H9 (cell line): ENCODE measurements around the gene ADGRD1. TPM values are rescaled to one million over a fixed set of nuclear protein-coding genes. Genes with fewer than 3 reads are reported as not detected.

ENCODE experiments used
- DNase-seq: peaks from one replicate; pipeline ENCODE4 v3.0.0-alpha.2; 2017
- H2AFZ ChIP-seq: one replicate; pipeline ENCODE4 v1.6.1; 2013; ENCODE audit warnings: mild to moderate bottlenecking, low read length, control low read depth, moderate library complexity
- H2AK5ac ChIP-seq: 2 replicates; pipeline ENCODE4 v1.6.1; 2013; ENCODE audit warnings: low read length, control low read depth, mixed read lengths; ENCODE audit not compliant: insufficient read length
- H2BK120ac ChIP-seq: one replicate; pipeline ENCODE4 v1.6.1; 2013; ENCODE audit warnings: low read depth, mild to moderate bottlenecking, low read length, control low read depth, inconsistent platforms; ENCODE audit not compliant: poor library complexity, severe bottlenecking
- H2BK12ac ChIP-seq: 2 replicates; pipeline ENCODE4 v1.6.1; 2013; ENCODE audit warnings: low read length, control low read depth, mixed read lengths, low read depth; ENCODE audit not compliant: insufficient read length
- H2BK15ac ChIP-seq: 2 replicates; pipeline ENCODE4 v1.6.1; 2013; ENCODE audit warnings: low read depth, low read length, control low read depth
- H2BK20ac ChIP-seq: one replicate; pipeline ENCODE4 v1.6.1; 2013; ENCODE audit warnings: low read depth, mild to moderate bottlenecking, low read length, control low read depth, inconsistent platforms; ENCODE audit not compliant: poor library complexity, severe bottlenecking
- H2BK5ac ChIP-seq: 2 replicates; pipeline ENCODE4 v1.6.1; 2013; ENCODE audit warnings: low read length, control low read depth, mixed read lengths; ENCODE audit not compliant: insufficient read length
- H3K14ac ChIP-seq: 2 replicates; pipeline ENCODE4 v1.6.1; 2013; ENCODE audit warnings: low read length, control low read depth; ENCODE audit not compliant: insufficient read depth
- H3K18ac ChIP-seq: 2 replicates; pipeline ENCODE4 v1.6.1; 2013; ENCODE audit warnings: low read depth, mild to moderate bottlenecking, mixed read lengths, low read length, control low read depth; ENCODE audit not compliant: insufficient read length
- H3K23ac ChIP-seq: 2 replicates; pipeline ENCODE4 v1.6.1; 2013; ENCODE audit warnings: low read length, control low read depth, mixed read lengths, low read depth; ENCODE audit not compliant: insufficient read length
- H3K23me2 ChIP-seq: 2 replicates; pipeline ENCODE4 v1.6.1; 2013; ENCODE audit warnings: low read depth, mild to moderate bottlenecking, mixed read lengths, low read length, control low read depth; ENCODE audit not compliant: insufficient read length, poor library complexity, severe bottlenecking
- H3K27ac ChIP-seq: 2 replicates; pipeline ENCODE4 v1.5.1; 2013; ENCODE audit warnings: low read length, control low read depth, mixed read lengths, low read depth; ENCODE audit not compliant: insufficient read length
- H3K27me3 ChIP-seq: 2 replicates; pipeline ENCODE4 v1.6.1; 2013; ENCODE audit warnings: low read length, control low read depth, inconsistent platforms; ENCODE audit not compliant: insufficient read depth
- H3K4ac ChIP-seq: 2 replicates; pipeline ENCODE4 v1.6.1; 2013; ENCODE audit warnings: low read depth, mild to moderate bottlenecking, control low read depth, inconsistent platforms, low read length, moderate library complexity
- H3K4me1 ChIP-seq: 2 replicates; pipeline ENCODE4 v1.6.1; 2013; ENCODE audit warnings: low read length, control low read depth, inconsistent platforms; ENCODE audit not compliant: insufficient read depth
- H3K4me2 ChIP-seq: 2 replicates; pipeline ENCODE4 v1.6.1; 2013; ENCODE audit warnings: low read length, control low read depth, mixed read lengths; ENCODE audit not compliant: insufficient read length, insufficient read depth
- H3K56ac ChIP-seq: 2 replicates; pipeline ENCODE4 v1.6.1; 2013; ENCODE audit warnings: low read depth, mild to moderate bottlenecking, mixed read lengths, low read length, control low read depth; ENCODE audit not compliant: insufficient read length
- H3K79me1 ChIP-seq: 2 replicates; pipeline ENCODE4 v1.6.1; 2013; ENCODE audit warnings: low read depth, mild to moderate bottlenecking, moderate library complexity, low read length, control low read depth, inconsistent platforms; ENCODE audit not compliant: insufficient read depth, poor library complexity, severe bottlenecking
- H3K79me2 ChIP-seq: 2 replicates; pipeline ENCODE4 v1.6.1; 2013; ENCODE audit warnings: low read length, control low read depth, inconsistent platforms; ENCODE audit not compliant: insufficient read depth
- H3K9ac ChIP-seq: 2 replicates; pipeline ENCODE4 v1.6.1; 2013; ENCODE audit warnings: low read length, control low read depth, mixed read lengths; ENCODE audit not compliant: insufficient read length; ENCODE audit errors: extremely low read depth
- H3K9me3 ChIP-seq: one replicate; pipeline ENCODE4 v1.6.1; 2013; ENCODE audit warnings: low read depth, low read length, inconsistent platforms; ENCODE audit not compliant: control insufficient read depth
- H3T11ph ChIP-seq: one replicate; pipeline ENCODE4 v1.6.1; 2013; ENCODE audit warnings: mild to moderate bottlenecking, low read length, control low read depth, inconsistent platforms
- H4K20me1 ChIP-seq: one replicate; pipeline ENCODE4 v1.6.1; 2013; ENCODE audit not compliant: control insufficient read depth, insufficient read length, insufficient read depth
- H4K5ac ChIP-seq: 2 replicates; pipeline ENCODE4 v1.6.1; 2013; ENCODE audit warnings: low read depth, mild to moderate bottlenecking, mixed read lengths, low read length, control low read depth; ENCODE audit not compliant: insufficient read length
- H4K8ac ChIP-seq: replicated peaks from 2 replicates; pipeline ENCODE4 v1.6.1; 2013; ENCODE audit warnings: low read length, control low read depth, mixed read lengths, low read depth; ENCODE audit not compliant: insufficient read length
- H4K91ac ChIP-seq: 2 replicates; pipeline ENCODE4 v1.6.1; 2013; ENCODE audit warnings: low read depth, mild to moderate bottlenecking, moderate library complexity, mixed read lengths, low read length, control low read depth; ENCODE audit not compliant: insufficient read length
- H3K27ac Mint-ChIP-seq, 3 experiments: 2 replicates in 2 of 3; 3 replicates in 1 of 3; pipeline ENCODE4 v1.8.0; 2020 to 2021; ENCODE audit warnings: mixed read lengths in 3 of 3, mild to moderate bottlenecking in 1 of 3, moderate library complexity in 1 of 3
- H3K27me3 Mint-ChIP-seq: 2 replicates; pipeline ENCODE4 v1.8.0; 2021; ENCODE audit warnings: low read depth, mild to moderate bottlenecking, moderate library complexity, mixed read lengths
- H3K36me3 Mint-ChIP-seq, 3 experiments: 2 replicates in 2 of 3; 3 replicates in 1 of 3; pipeline ENCODE4 v1.8.0; 2020 to 2021; ENCODE audit warnings: low read depth in 3 of 3, mixed read lengths in 3 of 3; ENCODE audit not compliant: insufficient read depth in 1 of 3
- H3K4me1 Mint-ChIP-seq, 2 experiments: 2 replicates each; pipeline ENCODE4 v1.8.0; 2020; ENCODE audit warnings: mixed read lengths in 2 of 2
- H3K4me3 Mint-ChIP-seq, 2 experiments: 2 replicates in 1 of 2; 3 replicates in 1 of 2; pipeline ENCODE4 v1.8.0; 2020 to 2021; ENCODE audit warnings: mild to moderate bottlenecking in 2 of 2, mixed read lengths in 2 of 2, moderate library complexity in 1 of 2
- H3K9me3 Mint-ChIP-seq, 2 experiments: 2 replicates in 1 of 2; 3 replicates in 1 of 2; pipeline ENCODE4 v1.8.0; 2020; ENCODE audit warnings: mild to moderate bottlenecking in 2 of 2, mixed read lengths in 2 of 2, moderate library complexity in 1 of 2
- CTCF ChIP-seq: fragments of 200-600 bp; sonication (generic); conservative IDR thresholded peaks from 3 replicates; pipeline ENCODE4 v1.8.0; 2021; ENCODE audit warnings: antibody characterized with exemption, mild to moderate bottlenecking
- WGBS: extraction: QIAGEN DNeasy Blood & Tissue Kit; methylation state at CpG from one replicate; pipeline ENCODE4 v1.1.7; 2013; ENCODE audit warnings: missing lambda C conversion rate, low lambda C conversion rate, mixed read lengths; ENCODE audit not compliant: insufficient read length; ENCODE audit errors: extremely low coverage; 5-methylcytosine and 5-hydroxymethylcytosine counted together
- total RNA-seq: library from RNA; stranded (reverse); gene quantifications from 2 replicates; pipeline ENCODE4 v1.2.1, GENCODE V29; 2021

Gene ADGRD1
- total RNA-seq, 1 experiment from 2014 or later: 0.52 TPM

- no peaks in the 10 kb centered on the region for H3K23me2 ChIP-seq
- H3K36me3 Mint-ChIP-seq: no peaks in the 10 kb centered on the region
- no peaks in the 10 kb centered on the region for H3K79me1 ChIP-seq
- H3K4me2 ChIP-seq: no peak overlapping the region
- no peak overlapping the region for H2BK5ac ChIP-seq
- TF ChIP-seq CTCF: no peak
- DNase-seq: no peak
- no peak overlapping the region for H3T11ph ChIP-seq
- H2BK120ac ChIP-seq: no peak overlapping the region
- WGBS: no CpG with 5 or more reads among the region's 10 CpGs
- no peak overlapping the region for H3K18ac ChIP-seq
- no peak overlapping the region for H4K8ac ChIP-seq
- no peak overlapping the region for H3K14ac ChIP-seq
- no peak overlapping the region for H2AFZ ChIP-seq
- H2AK5ac ChIP-seq: no peak overlapping the region
- no peak overlapping the region for H4K91ac ChIP-seq
- no peak overlapping the region for H3K4me3 Mint-ChIP-seq
- H3K9ac ChIP-seq: no peak overlapping the region
- no peak overlapping the region for H3K27ac ChIP-seq
- H2BK15ac ChIP-seq: no peak overlapping the region
- H3K4me1 ChIP-seq: no peaks in the 10 kb centered on the region
- H3K27me3 ChIP-seq: no peaks in the 10 kb centered on the region
- H3K4ac ChIP-seq: no peak overlapping the region
- no peaks in the 10 kb centered on the region for H3K9me3 ChIP-seq
- H3K79me2 ChIP-seq: no peaks in the 10 kb centered on the region
- H2BK12ac ChIP-seq: no peak overlapping the region
- H4K5ac ChIP-seq: no peak overlapping the region
- H3K56ac ChIP-seq: no peak overlapping the region
- no peaks in the 10 kb centered on the region for H4K20me1 ChIP-seq
- H2BK20ac ChIP-seq: no peak overlapping the region
- no peak overlapping the region for H3K23ac ChIP-seq
- H3K9me3 Mint-ChIP-seq: no peaks in the 10 kb centered on the region
- no peak overlapping the region for H3K27ac Mint-ChIP-seq
- H3K27me3 Mint-ChIP-seq: no peaks in the 10 kb centered on the region; the same call in none of the 2 replicates
- 0 out of 4 replicates have a peak, but pooled peaks cover 0 to 3% of the 10 kb centered on the region in 2 experiments for H3K4me1 Mint-ChIP-seq
Observed at GRCh38 chr12:130973906-130974305, 20.2 kb downstream of the ADGRD1 start.
